Myocyte (in vitro differentiated cells): ENCODE results near the gene SHROOM3. TPM values are rescaled to one million over a fixed set of nuclear protein-coding genes. Genes with fewer than 3 reads are reported as not detected.

Experiments used
- DNase-seq: peaks from one replicate; pipeline ENCODE4 v3.0.0-alpha.2; 2012; ENCODE audit warnings: low read depth
- total RNA-seq: library from RNA; depleted of rRNA; stranded (reverse); fragments of >200 nt; gene quantifications from 2 replicates; pipeline ENCODE4 v1.2.3, GENCODE V29; 2014

SHROOM3 gene
- total RNA-seq, 1 donor from 2014 or later = 3.5 TPM

GRCh38 chr4:76690011-76690905 lies 255.2 kb downstream of the SHROOM3 start:
- no peak for DNase-seq

GRCh38 chr4:76690906-76691275 lies 255.9 kb downstream of the SHROOM3 start:
- no peak for DNase-seq

- no peak for DNase-seq
These were observed 257.0 kb downstream of the SHROOM3 start for GRCh38 chr4:76691807-76692582.

GRCh38 chr4:76692761-76693160 lies 257.7 kb downstream of the SHROOM3 start:
- no peak for DNase-seq

GRCh38 chr4:76694056-76694455 lies 259.0 kb downstream of the SHROOM3 start:
- DNase-seq = no peak

- DNase-seq = no peak
These were observed 261.1 kb downstream of the SHROOM3 start for GRCh38 chr4:76696109-76696508.

GRCh38 chr4:76697129-76697803 lies 262.2 kb downstream of the SHROOM3 start:
- DNase-seq = no peak

- DNase-seq = no peak
These were observed 263.1 kb downstream of the SHROOM3 start for GRCh38 chr4:76698141-76698540.

GRCh38 chr4:76699751-76700310 lies 264.8 kb downstream of the SHROOM3 start:
- DNase-seq = no peak

GRCh38 chr4:76702440-76703122 lies 267.6 kb downstream of the SHROOM3 start:
- no peak for DNase-seq

- DNase-seq = no peak
These were observed 268.1 kb downstream of the SHROOM3 start for GRCh38 chr4:76703123-76703490.

GRCh38 chr4:76703676-76704075 lies 268.6 kb downstream of the SHROOM3 start:
- DNase-seq = no peak

GRCh38 chr4:76704133-76704881 lies 269.3 kb downstream of the SHROOM3 start:
- no peak for DNase-seq

- no peak for DNase-seq
These were observed 270.4 kb downstream of the SHROOM3 start for GRCh38 chr4:76705472-76705871.

- DNase-seq = no peak
These were observed 271.6 kb downstream of the SHROOM3 start for GRCh38 chr4:76706581-76706980.

- peak; percentile 66 for DNase-seq
These were observed 274.1 kb downstream of the SHROOM3 start for GRCh38 chr4:76708971-76709771.

- no peak for DNase-seq
These were observed 274.7 kb downstream of the SHROOM3 start for GRCh38 chr4:76709772-76710090.

GRCh38 chr4:76712564-76712963 lies 277.5 kb downstream of the SHROOM3 start:
- DNase-seq = no peak

- DNase-seq = no peak
These were observed 279.2 kb downstream of the SHROOM3 start for GRCh38 chr4:76714226-76714625.

GRCh38 chr4:76716020-76716419 lies 281.0 kb downstream of the SHROOM3 start:
- no peak for DNase-seq
